GM12801 (cell line): Measurements from ENCODE around the gene MIB1.

ENCODE experiments used
- TF ChIP-seq, protein P1 (sequence below): IDR thresholded peaks from one replicate; pipeline ENCODE4 v1.5.1; 2011; ENCODE audit warnings: control low read depth; ENCODE audit not compliant: insufficient read length; ENCODE audit errors: extremely low read depth

The MIB1 gene

DNA sequence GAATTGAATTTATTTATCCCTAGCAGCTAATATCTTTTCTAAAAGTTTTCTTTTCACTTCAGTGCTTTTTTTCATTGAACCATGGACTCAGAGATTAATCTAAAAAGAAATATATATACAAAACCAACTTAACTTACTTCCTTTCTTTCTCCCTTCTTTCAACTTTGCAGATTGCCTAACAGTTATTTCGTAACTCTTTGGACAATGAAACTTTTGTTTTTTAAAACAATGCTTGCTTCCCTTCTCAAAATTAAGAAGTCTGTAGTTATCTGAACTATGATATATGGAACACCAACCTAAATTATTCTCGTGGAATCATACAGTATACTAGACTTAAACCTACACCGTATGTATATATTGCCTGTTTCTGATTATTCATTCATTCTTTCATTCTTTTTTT, 62.9 kb downstream of the MIB1 start:
- TF ChIP-seq, protein P1, sequence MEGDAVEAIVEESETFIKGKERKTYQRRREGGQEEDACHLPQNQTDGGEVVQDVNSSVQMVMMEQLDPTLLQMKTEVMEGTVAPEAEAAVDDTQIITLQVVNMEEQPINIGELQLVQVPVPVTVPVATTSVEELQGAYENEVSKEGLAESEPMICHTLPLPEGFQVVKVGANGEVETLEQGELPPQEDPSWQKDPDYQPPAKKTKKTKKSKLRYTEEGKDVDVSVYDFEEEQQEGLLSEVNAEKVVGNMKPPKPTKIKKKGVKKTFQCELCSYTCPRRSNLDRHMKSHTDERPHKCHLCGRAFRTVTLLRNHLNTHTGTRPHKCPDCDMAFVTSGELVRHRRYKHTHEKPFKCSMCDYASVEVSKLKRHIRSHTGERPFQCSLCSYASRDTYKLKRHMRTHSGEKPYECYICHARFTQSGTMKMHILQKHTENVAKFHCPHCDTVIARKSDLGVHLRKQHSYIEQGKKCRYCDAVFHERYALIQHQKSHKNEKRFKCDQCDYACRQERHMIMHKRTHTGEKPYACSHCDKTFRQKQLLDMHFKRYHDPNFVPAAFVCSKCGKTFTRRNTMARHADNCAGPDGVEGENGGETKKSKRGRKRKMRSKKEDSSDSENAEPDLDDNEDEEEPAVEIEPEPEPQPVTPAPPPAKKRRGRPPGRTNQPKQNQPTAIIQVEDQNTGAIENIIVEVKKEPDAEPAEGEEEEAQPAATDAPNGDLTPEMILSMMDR: no peak

DNA sequence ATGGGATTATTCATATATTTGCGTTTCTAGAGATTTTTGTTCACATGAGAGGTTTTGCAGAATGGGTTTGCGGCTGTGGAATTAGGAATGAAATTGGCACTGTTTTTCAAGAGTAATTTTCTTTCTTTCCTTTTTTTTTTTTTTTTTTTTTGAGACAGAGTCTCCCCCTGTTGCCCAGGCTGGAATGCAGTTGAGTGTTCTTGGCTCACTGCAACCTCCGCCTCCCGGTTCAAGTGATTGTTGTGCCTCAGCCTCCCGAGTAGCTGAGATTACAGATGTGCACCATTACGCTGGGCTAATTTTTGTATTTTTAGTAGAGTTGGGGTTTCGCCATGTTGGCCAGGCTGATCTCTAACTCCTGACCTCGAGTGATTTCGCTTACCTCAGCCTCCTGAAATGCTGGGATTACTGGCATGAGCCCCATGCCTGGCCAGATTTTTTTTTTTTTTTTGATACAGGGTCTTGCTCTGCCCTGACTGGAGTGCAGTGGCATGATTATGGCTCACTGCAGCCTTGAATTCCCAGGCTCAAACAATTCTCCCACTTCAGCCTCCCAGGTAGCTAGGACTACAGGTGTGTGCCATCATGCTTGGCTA, 65.3 kb downstream of the MIB1 start:
- TF ChIP-seq, protein P1: no peak

DNA sequence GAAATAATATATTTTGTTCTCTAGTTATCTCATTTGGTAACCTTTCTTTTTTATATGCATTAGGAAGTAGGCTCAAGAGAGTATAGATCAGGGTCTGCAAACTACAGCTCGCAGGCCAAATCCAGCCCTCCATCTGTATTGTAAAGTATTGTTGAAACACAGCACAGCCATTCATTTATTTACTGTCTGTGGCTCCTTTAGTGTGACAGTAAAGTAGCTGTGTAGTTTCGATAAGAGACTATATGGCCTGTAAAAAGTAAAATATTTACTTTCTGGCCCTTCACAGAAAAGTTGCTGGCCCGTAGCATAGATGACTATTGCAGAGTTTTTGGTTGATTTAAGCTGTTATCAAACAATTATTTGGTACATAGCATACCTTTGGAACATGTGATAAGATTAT, 67.6 kb downstream of the MIB1 start:
- TF ChIP-seq, protein P1: no peak

DNA sequence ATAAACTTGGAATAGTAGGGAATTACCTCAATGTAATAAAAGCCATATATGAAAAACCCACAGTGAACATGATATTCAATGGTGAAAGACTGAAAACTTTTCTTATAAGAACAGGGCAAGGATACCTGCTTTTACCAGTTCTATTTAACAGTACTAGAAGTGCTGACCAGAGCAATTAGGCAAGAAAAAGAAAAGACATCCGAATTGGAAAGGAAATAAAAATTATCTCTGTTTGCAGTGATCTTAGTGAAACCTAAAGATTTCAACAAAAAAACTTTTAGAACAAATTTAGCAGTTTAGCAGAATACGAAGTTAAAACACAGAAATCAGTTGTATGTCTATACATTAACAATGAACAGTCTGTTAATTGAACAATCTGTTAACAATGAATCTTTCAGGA, 69.1 kb downstream of the MIB1 start:
- TF ChIP-seq, protein P1: no peak

DNA sequence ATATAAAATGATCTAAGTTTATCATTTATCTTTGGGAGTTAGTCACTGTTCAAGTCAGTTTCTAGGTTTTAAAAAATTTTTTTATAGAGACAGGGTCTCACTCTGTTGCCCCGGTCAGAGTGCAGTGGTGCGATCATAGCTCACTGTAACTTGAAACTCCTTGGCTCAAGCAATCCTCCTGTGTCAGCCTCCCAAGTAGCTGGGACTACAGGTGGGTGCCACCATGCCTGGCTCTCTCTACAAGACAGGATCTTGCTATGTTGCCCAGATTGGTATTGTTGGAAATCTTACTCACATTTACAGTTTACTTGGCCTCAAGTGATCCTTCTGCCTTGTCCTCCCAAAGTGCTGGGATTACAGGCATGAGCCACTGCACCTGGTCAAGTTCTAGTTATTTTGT, 74.5 kb downstream of the MIB1 start:
- TF ChIP-seq, protein P1: no peak

DNA sequence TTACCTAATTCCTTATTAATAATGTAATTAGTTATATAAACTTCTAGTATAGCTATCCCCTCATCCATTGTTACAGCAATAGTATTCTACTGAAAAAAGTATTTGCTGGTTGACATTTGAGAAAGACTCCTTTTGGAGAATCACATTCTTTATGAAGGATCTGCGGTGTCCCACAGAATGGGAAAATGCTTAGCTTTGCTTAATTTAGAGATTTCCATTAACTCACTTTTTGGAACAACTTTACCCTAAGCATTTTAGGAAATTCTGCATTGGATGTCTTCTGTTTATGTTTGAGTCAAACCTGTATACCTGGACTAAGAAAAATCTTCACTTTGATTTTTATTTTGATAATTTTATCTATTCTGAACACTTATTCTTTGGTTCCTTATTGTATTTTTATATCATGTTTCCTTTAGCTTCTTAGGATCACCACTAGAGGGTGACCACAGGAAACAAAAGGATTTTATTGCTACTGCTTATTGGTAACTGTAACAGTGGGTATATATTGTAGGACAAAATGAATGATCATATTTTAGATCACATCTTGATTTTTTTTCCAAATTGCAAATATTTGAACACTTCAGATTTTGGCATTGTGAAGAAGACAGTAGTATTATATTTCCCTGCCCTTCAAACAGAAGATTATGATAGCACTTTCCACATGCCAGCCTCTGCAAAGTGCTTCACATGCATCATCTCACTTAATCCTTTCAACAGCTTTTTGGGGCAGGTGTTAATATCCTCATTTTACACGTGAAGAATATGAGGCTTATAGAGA, 79.6 kb downstream of the MIB1 start:
- TF ChIP-seq, protein P1: no peak

DNA sequence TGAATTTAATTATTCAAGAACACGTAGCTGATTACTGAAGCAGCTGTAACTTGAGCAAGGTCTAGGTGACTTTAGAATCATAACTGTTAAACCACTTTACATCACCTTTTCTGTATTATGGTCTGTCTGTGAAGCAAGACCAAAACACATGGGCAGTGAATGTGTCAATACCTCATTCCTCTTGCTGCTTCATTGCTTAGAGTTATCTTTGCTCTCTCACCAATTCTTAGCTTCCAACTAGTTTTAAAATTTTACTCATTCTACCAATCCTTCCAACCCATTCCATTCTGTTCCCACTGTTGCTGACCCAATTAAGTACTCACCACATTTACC, 80.2 kb downstream of the MIB1 start:
- TF ChIP-seq, protein P1: no peak
